Small intestine (tissue), 7 donors: ENCODE measurements around the gene EIF4E3. TPM values are rescaled to one million over a fixed set of nuclear protein-coding genes. Genes with fewer than 3 reads are reported as not detected.

Experiments
- DNase-seq, 2 donors: peaks; one replicate each; pipeline versions ENCODE4 v3.0.0 to v3.0.0-alpha.2; 2013
- FAIRE-seq: peaks from 2 replicates; lab custom pipeline; 2012; peaks lifted over from hg19 to GRCh38; lab: Jason Lieb, UNC
- H3K27ac ChIP-seq, 3 donors: one replicate each; pipeline ENCODE4 v1.5.1; 2013; ENCODE audit warnings: low read length in 2 of 3, mild to moderate bottlenecking in 2 of 3, control low read depth in 1 of 3, inconsistent platforms in 1 of 3, low read depth in 1 of 3, moderate library complexity in 1 of 3
- H3K27me3 ChIP-seq, 3 donors: one replicate each; pipeline ENCODE4 v1.6.1; 2013; ENCODE audit warnings: low read length in 3 of 3, inconsistent platforms in 1 of 3; ENCODE audit not compliant: control insufficient read depth in 3 of 3, insufficient read depth in 3 of 3
- H3K36me3 ChIP-seq, 3 donors: one replicate each; pipeline ENCODE4 v1.6.1; 2013; ENCODE audit warnings: low read length in 3 of 3, inconsistent platforms in 1 of 3, low read depth in 1 of 3, mild to moderate bottlenecking in 1 of 3, moderate library complexity in 1 of 3; ENCODE audit not compliant: control insufficient read depth in 3 of 3, insufficient read depth in 2 of 3
- H3K4me1 ChIP-seq, 3 donors: one replicate each; pipeline ENCODE4 v1.6.1; 2013; ENCODE audit warnings: low read length in 2 of 3, inconsistent platforms in 1 of 3, low read depth in 1 of 3, mild to moderate bottlenecking in 1 of 3, moderate library complexity in 1 of 3; ENCODE audit not compliant: control insufficient read depth in 3 of 3, insufficient read depth in 2 of 3
- H3K4me3 ChIP-seq, 3 donors: one replicate each; pipeline ENCODE4 v1.5.1; 2013; ENCODE audit warnings: low read length in 3 of 3, control low read depth in 1 of 3, inconsistent platforms in 1 of 3, low read depth in 1 of 3, mild to moderate bottlenecking in 1 of 3, moderate library complexity in 1 of 3
- H3K9me3 ChIP-seq, 2 donors: one replicate each; pipeline ENCODE4 v1.6.1; 2013; ENCODE audit warnings: low read depth in 1 of 2, low read length in 1 of 2; ENCODE audit not compliant: control insufficient read depth in 2 of 2, insufficient read depth in 1 of 2
- WGBS, 3 donors: extraction: QIAGEN DNeasy Blood & Tissue Kit; methylation state at CpG; one replicate each; pipeline ENCODE4 v1.1.7; 2013; 5-methylcytosine and 5-hydroxymethylcytosine counted together
- polyA plus RNA-seq, 4 donors: library from polyadenylated mRNA; stranded (reverse) in 3 of 4; unstranded in 1 of 4; fragments of 200-250 nt in 3 of 4; fragments of 120-200 nt in 1 of 4; gene quantifications; one replicate each; pipeline versions ENCODE4 v1.2.1 to v1.2.3, GENCODE V29; 2013
- donor health status: healthy with polysubstance abuse.
- donor health status: control.
- donor health status: control.
- donor health status: Bipolar disorder and iron deficiency.
- donor health status: healthy.

The EIF4E3 gene
- polyA plus RNA-seq, 4 donors: 8.1 to 14.8 (median 10.4) TPM

GRCh38 chr3:71693641-71694040, 31.6 kb downstream of the EIF4E3 start:
- Histone ChIP-seq H3K27me3 (no peaks in the 10 kb centered on the region), H3K9me3 (no peaks in the 10 kb centered on the region), H3K4me3 (no peak overlapping the region), H3K36me3 (no peaks in the 10 kb centered on the region), H3K4me1 (peaks cover 6 to 24% (median 13%) of the 10 kb centered on the region in 3 donors), H3K27ac (peak overlapping the region in 2 of 3 donors; percentile 52 to 75)
- FAIRE-seq: no peak
- no peak for DNase-seq
- WGBS, 3 donors: 24 to 63% (median 35%) methylated on average over 8 of the region's 8 CpGs

DNA sequence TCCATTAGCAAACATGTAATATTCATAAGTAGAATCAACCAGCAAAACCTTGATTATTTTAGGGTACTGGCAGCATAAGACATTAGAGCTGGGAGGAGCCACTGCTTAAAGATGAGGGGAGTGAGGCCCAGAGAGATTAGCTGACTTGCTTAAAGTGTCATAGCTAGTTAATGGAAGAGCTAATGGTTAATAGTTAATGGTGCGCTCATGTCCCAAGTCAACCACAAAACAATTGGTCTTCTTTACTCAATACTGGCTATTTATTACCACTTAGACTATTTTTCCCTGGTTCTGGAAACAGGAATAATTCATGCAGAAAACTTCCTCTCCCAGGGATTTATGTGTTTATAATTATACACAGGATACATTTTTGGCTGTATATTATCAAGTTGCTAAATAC, 33.1 kb downstream of the EIF4E3 start:
- FAIRE-seq (no peak), DNase-seq (no peak)
- 94 to 100% (median 98%) methylated on average over 1 of the region's 1 CpG for WGBS, 3 donors
- H3K9me3 ChIP-seq: no peaks in the 10 kb centered on the region
- no peak overlapping the region for H3K27ac ChIP-seq
- H3K4me1 ChIP-seq: peaks cover 6 to 24% (median 16%) of the 10 kb centered on the region in 3 donors
- no peak overlapping the region for H3K4me3 ChIP-seq
- no peaks in the 10 kb centered on the region for H3K36me3 ChIP-seq
- no peaks in the 10 kb centered on the region for H3K27me3 ChIP-seq

- FAIRE-seq (no peak), DNase-seq (peak in 1 of 2 donors; percentile 33)
- Histone ChIP-seq H3K9me3 (no peaks in the 10 kb centered on the region), H3K27me3 (no peaks in the 10 kb centered on the region), H3K27ac (no peak overlapping the region), H3K4me3 (no peak overlapping the region), H3K36me3 (no peaks in the 10 kb centered on the region), H3K4me1 (peaks cover 5 to 25% (median 17%) of the 10 kb centered on the region in 3 donors)
- WGBS, 3 donors: 26 to 33% (median 32%) methylated on average over 4 of the region's 4 CpGs
Observed at GRCh38 chr3:71690341-71690841, 34.8 kb downstream of the EIF4E3 start.

- no peak overlapping the region for H3K27ac ChIP-seq
- DNase-seq (no peak), FAIRE-seq (no peak)
- no peaks in the 10 kb centered on the region for H3K27me3 ChIP-seq
- H3K36me3 ChIP-seq: no peaks in the 10 kb centered on the region
- peaks cover 6 to 21% (median 16%) of the 10 kb centered on the region in 3 donors for H3K4me1 ChIP-seq
- no peak overlapping the region for H3K4me3 ChIP-seq
- H3K9me3 ChIP-seq: no peaks in the 10 kb centered on the region
- 73 to 84% (median 83%) methylated on average over 3 of the region's 3 CpGs for WGBS, 3 donors
Observed at GRCh38 chr3:71689291-71689690, 35.9 kb downstream of the EIF4E3 start.

DNA sequence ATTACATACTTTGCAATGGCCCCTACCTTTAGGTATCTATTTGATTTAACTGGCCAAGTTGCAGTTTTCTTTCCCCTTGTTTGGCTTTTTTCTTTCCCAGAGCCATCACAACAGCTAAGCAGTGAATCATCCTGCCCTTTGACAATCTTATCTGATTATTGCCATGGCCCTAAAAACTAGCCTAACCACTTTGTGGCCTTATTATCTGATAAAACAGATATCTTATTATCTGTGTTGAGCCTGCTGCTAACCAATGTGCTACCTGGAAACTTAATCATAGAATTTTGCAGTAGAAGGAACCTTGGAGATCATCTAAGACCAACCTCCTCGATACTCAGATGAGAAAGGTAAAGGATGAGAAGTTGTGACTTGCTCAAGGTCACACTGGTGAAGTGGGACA, 37.1 kb downstream of the EIF4E3 start:
- H3K36me3 ChIP-seq: peaks cover 0 to 5% (median 0%) of the 10 kb centered on the region in 3 donors
- H3K27ac ChIP-seq: no peak overlapping the region
- H3K4me1 ChIP-seq: peaks cover 4 to 21% (median 14%) of the 10 kb centered on the region in 3 donors
- H3K9me3 ChIP-seq: no peaks in the 10 kb centered on the region
- H3K4me3 ChIP-seq: no peak overlapping the region
- WGBS, 3 donors: 62 to 84% (median 72%) methylated on average over 1 of the region's 1 CpG
- DNase-seq: peak in 1 of 2 donors; percentile 51
- no peaks in the 10 kb centered on the region for H3K27me3 ChIP-seq
- FAIRE-seq: no peak

- FAIRE-seq (no peak), DNase-seq (peak; percentile 47 to 78)
- WGBS, 3 donors: 31 to 66% (median 51%) methylated on average over 7 of the region's 7 CpGs
- Histone ChIP-seq H3K9me3 (no peaks in the 10 kb centered on the region), H3K27ac (no peak overlapping the region), H3K36me3 (peaks cover 0 to 5% (median 0%) of the 10 kb centered on the region in 3 donors), H3K4me1 (peaks cover 4 to 20% (median 10%) of the 10 kb centered on the region in 3 donors), H3K27me3 (no peaks in the 10 kb centered on the region), H3K4me3 (no peak overlapping the region)
Observed at GRCh38 chr3:71685686-71686085, 39.5 kb downstream of the EIF4E3 start.

GRCh38 chr3:71684757-71685386, 40.3 kb downstream of the EIF4E3 start:
- H3K9me3 ChIP-seq: no peaks in the 10 kb centered on the region
- H3K4me3 ChIP-seq: no peak overlapping the region
- H3K36me3 ChIP-seq: peaks cover 0 to 5% (median 0%) of the 10 kb centered on the region in 3 donors
- WGBS, 3 donors: 41 to 48% (median 45%) methylated on average over 6 of the region's 6 CpGs
- FAIRE-seq (no peak), DNase-seq (peak in 1 of 2 donors; percentile 19)
- no peak overlapping the region for H3K27ac ChIP-seq
- H3K27me3 ChIP-seq: no peaks in the 10 kb centered on the region
- H3K4me1 ChIP-seq: peaks cover 4 to 17% (median 14%) of the 10 kb centered on the region in 3 donors

- peaks cover 0 to 5% (median 0%) of the 10 kb centered on the region in 3 donors for H3K36me3 ChIP-seq
- peaks cover 4 to 17% (median 14%) of the 10 kb centered on the region in 3 donors for H3K4me1 ChIP-seq
- no peak overlapping the region for H3K27ac ChIP-seq
- no peak overlapping the region for H3K4me3 ChIP-seq
- no peaks in the 10 kb centered on the region for H3K27me3 ChIP-seq
- WGBS, 3 donors: 78 to 83% (median 82%) methylated on average over 7 of the region's 7 CpGs
- no peaks in the 10 kb centered on the region for H3K9me3 ChIP-seq
- FAIRE-seq (no peak), DNase-seq (no peak)
Observed at GRCh38 chr3:71684046-71684756, 41.0 kb downstream of the EIF4E3 start.
